Measurements from ENCODE around the gene LRCH1.

LRCH1 gene

GRCh38 chr13:46642254-46642653 lies 89.3 kb downstream of the LRCH1 start:
- DNase-seq: no peak

- DNase-seq: no peak
Observed at GRCh38 chr13:46643165-46643777, 90.3 kb downstream of the LRCH1 start.

GRCh38 chr13:46644816-46645215 lies 91.8 kb downstream of the LRCH1 start:
- no peak for DNase-seq

- no peak for DNase-seq
Observed at GRCh38 chr13:46647512-46648065, 94.6 kb downstream of the LRCH1 start.

- DNase-seq: no peak
Observed at GRCh38 chr13:46648166-46648607, 95.2 kb downstream of the LRCH1 start.

GRCh38 chr13:46649816-46650215 lies 96.8 kb downstream of the LRCH1 start:
- DNase-seq: no peak

- no peak for DNase-seq
Observed at GRCh38 chr13:46654951-46655350, 102.0 kb downstream of the LRCH1 start.

GRCh38 chr13:46655377-46656180 lies 102.6 kb downstream of the LRCH1 start:
- DNase-seq: no peak

- no peak for DNase-seq
Observed at GRCh38 chr13:46656786-46657185, 103.8 kb downstream of the LRCH1 start.

GRCh38 chr13:46659413-46660065 lies 106.6 kb downstream of the LRCH1 start:
- DNase-seq: no peak

GRCh38 chr13:46660416-46660815 lies 107.4 kb downstream of the LRCH1 start:
- DNase-seq: no peak

GRCh38 chr13:46660857-46661256 lies 107.9 kb downstream of the LRCH1 start:
- DNase-seq: no peak

GRCh38 chr13:46662690-46663089 lies 109.7 kb downstream of the LRCH1 start:
- no peak for DNase-seq

- DNase-seq: no peak
Observed at GRCh38 chr13:46663206-46664037, 110.5 kb downstream of the LRCH1 start.

- DNase-seq: no peak
Observed at GRCh38 chr13:46664195-46664594, 111.2 kb downstream of the LRCH1 start.

GRCh38 chr13:46665248-46665632 lies 112.3 kb downstream of the LRCH1 start:
- DNase-seq: no peak

- no peak for DNase-seq
Observed at GRCh38 chr13:46665633-46666482, 112.9 kb downstream of the LRCH1 start.

GRCh38 chr13:46666727-46667456 lies 113.9 kb downstream of the LRCH1 start:
- peak in 1 of 2 donors; percentile 39 for DNase-seq

- DNase-seq: peak; percentile 13 to 79
Observed at GRCh38 chr13:46667687-46668281, 114.8 kb downstream of the LRCH1 start.

GRCh38 chr13:46668302-46668720 lies 115.3 kb downstream of the LRCH1 start:
- peak in 1 of 2 donors; percentile 3 for DNase-seq
